ENCODE results near the gene RGL3. TPM values are rescaled to one million over a fixed set of nuclear protein-coding genes. Genes with fewer than 3 reads are reported as not detected.

RGL3 gene
- total and polyA plus RNA-seq, 10 of the 15 experiments (the other 5 are each of a cell fraction or from before 2014, with no cell fraction given): not detected

- TF ChIP-seq PBX3 (IDR thresholded peaks at IDR 0.05; ENCODE audit: insufficient replicate concordance, low read depth, low read length) (no peak), ZNF622 (IDR thresholded peaks at IDR 0.05) (no peak), CHD4 (IDR thresholded peaks at IDR 0.05) (no peak), IKZF1 (conservative IDR thresholded peaks at IDR 0.05) (peak; percentile 24), BCL11A (IDR thresholded peaks at IDR 0.05; ENCODE audit: low read depth, low read length) (no peak), NFXL1 (IDR thresholded peaks at IDR 0.05; ENCODE audit: borderline replicate concordance) (no peak), HCFC1 (IDR thresholded peaks at IDR 0.05; ENCODE audit: low read length) (no peak), KLF5 (IDR thresholded peaks at IDR 0.05; ENCODE audit: partially characterized antibody) (no peak), ZZZ3 (IDR thresholded peaks at IDR 0.05; ENCODE audit: control insufficient read depth, insufficient read length, low read depth) (no peak), HDGF (IDR thresholded peaks at IDR 0.05) (no peak), EP300 (IDR thresholded peaks at IDR 0.05; ENCODE audit: borderline replicate concordance in 1 of 2, control insufficient read depth in 1 of 2, low read depth in 2 of 2, low read length in 2 of 2) (no peak), JUND (IDR thresholded peaks at IDR 0.05; ENCODE audit: low read depth, low read length) (no peak)
- TF ChIP-seq, protein P1, sequence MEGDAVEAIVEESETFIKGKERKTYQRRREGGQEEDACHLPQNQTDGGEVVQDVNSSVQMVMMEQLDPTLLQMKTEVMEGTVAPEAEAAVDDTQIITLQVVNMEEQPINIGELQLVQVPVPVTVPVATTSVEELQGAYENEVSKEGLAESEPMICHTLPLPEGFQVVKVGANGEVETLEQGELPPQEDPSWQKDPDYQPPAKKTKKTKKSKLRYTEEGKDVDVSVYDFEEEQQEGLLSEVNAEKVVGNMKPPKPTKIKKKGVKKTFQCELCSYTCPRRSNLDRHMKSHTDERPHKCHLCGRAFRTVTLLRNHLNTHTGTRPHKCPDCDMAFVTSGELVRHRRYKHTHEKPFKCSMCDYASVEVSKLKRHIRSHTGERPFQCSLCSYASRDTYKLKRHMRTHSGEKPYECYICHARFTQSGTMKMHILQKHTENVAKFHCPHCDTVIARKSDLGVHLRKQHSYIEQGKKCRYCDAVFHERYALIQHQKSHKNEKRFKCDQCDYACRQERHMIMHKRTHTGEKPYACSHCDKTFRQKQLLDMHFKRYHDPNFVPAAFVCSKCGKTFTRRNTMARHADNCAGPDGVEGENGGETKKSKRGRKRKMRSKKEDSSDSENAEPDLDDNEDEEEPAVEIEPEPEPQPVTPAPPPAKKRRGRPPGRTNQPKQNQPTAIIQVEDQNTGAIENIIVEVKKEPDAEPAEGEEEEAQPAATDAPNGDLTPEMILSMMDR (IDR thresholded peaks at IDR 0.05 in 2 of 3, conservative IDR thresholded peaks at IDR 0.05 in 1 of 3; ENCODE audit: control insufficient read depth in 2 of 3, extremely low read depth in 1 of 3, insufficient read depth in 1 of 3, low read depth in 3 of 3, low read length in 3 of 3): no peak
- TF ChIP-seq, protein P2, sequence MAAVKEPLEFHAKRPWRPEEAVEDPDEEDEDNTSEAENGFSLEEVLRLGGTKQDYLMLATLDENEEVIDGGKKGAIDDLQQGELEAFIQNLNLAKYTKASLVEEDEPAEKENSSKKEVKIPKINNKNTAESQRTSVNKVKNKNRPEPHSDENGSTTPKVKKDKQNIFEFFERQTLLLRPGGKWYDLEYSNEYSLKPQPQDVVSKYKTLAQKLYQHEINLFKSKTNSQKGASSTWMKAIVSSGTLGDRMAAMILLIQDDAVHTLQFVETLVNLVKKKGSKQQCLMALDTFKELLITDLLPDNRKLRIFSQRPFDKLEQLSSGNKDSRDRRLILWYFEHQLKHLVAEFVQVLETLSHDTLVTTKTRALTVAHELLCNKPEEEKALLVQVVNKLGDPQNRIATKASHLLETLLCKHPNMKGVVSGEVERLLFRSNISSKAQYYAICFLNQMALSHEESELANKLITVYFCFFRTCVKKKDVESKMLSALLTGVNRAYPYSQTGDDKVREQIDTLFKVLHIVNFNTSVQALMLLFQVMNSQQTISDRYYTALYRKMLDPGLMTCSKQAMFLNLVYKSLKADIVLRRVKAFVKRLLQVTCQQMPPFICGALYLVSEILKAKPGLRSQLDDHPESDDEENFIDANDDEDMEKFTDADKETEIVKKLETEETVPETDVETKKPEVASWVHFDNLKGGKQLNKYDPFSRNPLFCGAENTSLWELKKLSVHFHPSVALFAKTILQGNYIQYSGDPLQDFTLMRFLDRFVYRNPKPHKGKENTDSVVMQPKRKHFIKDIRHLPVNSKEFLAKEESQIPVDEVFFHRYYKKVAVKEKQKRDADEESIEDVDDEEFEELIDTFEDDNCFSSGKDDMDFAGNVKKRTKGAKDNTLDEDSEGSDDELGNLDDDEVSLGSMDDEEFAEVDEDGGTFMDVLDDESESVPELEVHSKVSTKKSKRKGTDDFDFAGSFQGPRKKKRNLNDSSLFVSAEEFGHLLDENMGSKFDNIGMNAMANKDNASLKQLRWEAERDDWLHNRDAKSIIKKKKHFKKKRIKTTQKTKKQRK (IDR thresholded peaks at IDR 0.05; ENCODE audit: low read depth, low read length): no peak
- TF ChIP-seq, protein P3, sequence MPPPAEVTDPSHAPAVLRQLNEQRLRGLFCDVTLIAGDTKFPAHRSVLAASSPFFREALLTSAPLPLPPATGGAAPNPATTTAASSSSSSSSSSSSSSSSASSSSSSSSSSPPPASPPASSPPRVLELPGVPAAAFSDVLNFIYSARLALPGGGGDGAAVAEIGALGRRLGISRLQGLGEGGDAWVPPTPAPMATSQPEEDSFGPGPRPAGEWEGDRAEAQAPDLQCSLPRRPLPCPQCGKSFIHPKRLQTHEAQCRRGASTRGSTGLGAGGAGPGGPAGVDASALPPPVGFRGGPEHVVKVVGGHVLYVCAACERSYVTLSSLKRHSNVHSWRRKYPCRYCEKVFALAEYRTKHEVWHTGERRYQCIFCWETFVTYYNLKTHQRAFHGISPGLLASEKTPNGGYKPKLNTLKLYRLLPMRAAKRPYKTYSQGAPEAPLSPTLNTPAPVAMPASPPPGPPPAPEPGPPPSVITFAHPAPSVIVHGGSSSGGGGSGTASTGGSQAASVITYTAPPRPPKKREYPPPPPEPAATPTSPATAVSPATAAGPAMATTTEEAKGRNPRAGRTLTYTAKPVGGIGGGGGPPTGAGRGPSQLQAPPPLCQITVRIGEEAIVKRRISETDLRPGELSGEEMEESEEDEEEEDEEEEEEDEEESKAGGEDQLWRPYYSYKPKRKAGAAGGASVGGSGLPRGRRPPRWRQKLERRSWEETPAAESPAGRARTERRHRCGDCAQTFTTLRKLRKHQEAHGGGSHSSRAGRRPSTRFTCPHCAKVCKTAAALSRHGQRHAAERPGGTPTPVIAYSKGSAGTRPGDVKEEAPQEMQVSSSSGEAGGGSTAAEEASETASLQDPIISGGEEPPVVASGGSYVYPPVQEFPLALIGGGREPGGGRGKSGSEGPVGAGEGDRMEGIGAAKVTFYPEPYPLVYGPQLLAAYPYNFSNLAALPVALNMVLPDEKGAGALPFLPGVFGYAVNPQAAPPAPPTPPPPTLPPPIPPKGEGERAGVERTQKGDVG (CRISPR knock-in tag; IDR thresholded peaks at IDR 0.05): no peak
- TF ChIP-seq, protein P4, sequence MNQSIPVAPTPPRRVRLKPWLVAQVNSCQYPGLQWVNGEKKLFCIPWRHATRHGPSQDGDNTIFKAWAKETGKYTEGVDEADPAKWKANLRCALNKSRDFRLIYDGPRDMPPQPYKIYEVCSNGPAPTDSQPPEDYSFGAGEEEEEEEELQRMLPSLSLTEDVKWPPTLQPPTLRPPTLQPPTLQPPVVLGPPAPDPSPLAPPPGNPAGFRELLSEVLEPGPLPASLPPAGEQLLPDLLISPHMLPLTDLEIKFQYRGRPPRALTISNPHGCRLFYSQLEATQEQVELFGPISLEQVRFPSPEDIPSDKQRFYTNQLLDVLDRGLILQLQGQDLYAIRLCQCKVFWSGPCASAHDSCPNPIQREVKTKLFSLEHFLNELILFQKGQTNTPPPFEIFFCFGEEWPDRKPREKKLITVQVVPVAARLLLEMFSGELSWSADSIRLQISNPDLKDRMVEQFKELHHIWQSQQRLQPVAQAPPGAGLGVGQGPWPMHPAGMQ (IDR thresholded peaks at IDR 0.05; ENCODE audit: borderline replicate concordance): no peak
- TF ChIP-seq, protein P5, sequence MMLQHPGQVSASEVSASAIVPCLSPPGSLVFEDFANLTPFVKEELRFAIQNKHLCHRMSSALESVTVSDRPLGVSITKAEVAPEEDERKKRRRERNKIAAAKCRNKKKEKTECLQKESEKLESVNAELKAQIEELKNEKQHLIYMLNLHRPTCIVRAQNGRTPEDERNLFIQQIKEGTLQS (IDR thresholded peaks at IDR 0.05; ENCODE audit: borderline replicate concordance, extremely low read depth, low read depth, low read length): no peak
These were observed 43.8 kb downstream of the RGL3 start (continued) for GRCh38 chr19:11375143-11375948.

Measured in GM12878 (cell line).